Thoracic aorta (tissue), 2 donors: ENCODE data around the gene ADAD2. TPM values are rescaled to one million over a fixed set of nuclear protein-coding genes. Genes with fewer than 3 reads are reported as not detected.

Experiments
- ATAC-seq: fragments of 150-250 bp; one replicate; pipeline ENCODE4 v1.8.0; 2017; ENCODE audit warnings: low read depth; ENCODE audit not compliant: insufficient number of reproducible peaks, low FRiP score
- DNase-seq: peaks from one replicate; pipeline ENCODE4 v3.0.0-alpha.2; 2020; ENCODE audit warnings: low spot score
- H3K27ac ChIP-seq, 2 donors: fragments of 200-600 bp; sonication (generic); 1 replicate in 1 of 2; 2 replicates in 1 of 2; pipeline ENCODE4 v1.5.1; 2016; ENCODE audit warnings: mild to moderate bottlenecking in 2 of 2, moderate library complexity in 2 of 2
- H3K27me3 ChIP-seq: fragments of 200-600 bp; sonication (generic); replicated peaks from 2 replicates; pipeline ENCODE4 v1.6.0; 2016; ENCODE audit warnings: mild to moderate bottlenecking; ENCODE audit not compliant: insufficient read depth
- H3K36me3 ChIP-seq: fragments of 200-600 bp; sonication (generic); one replicate; pipeline ENCODE4 v1.5.1; 2016
- H3K4me1 ChIP-seq, 2 donors: fragments of 200-600 bp; sonication (generic); 1 replicate in 1 of 2; 2 replicates in 1 of 2; pipeline versions ENCODE4 v1.5.1 to v1.6.0; 2016; ENCODE audit warnings: low read depth in 2 of 2, mild to moderate bottlenecking in 1 of 2; ENCODE audit not compliant: control insufficient read depth in 1 of 2
- H3K4me3 ChIP-seq: fragments of 200-600 bp; sonication (generic); 2 replicates; pipeline ENCODE4 v1.5.1; 2016; ENCODE audit warnings: mild to moderate bottlenecking
- H3K9me3 ChIP-seq: fragments of 200-600 bp; sonication (generic); 2 replicates; pipeline ENCODE4 v1.5.1; 2016
- CTCF ChIP-seq: fragments of 200-600 bp; sonication (generic); IDR thresholded peaks from one replicate; pipeline ENCODE4 v1.5.1; 2019; ENCODE audit warnings: antibody characterized with exemption
- total RNA-seq, 2 donors: library from RNA; depleted of rRNA; stranded (reverse); fragments of >200 nt; gene quantifications; one replicate each; pipeline versions ENCODE4 v1.1.0 to v1.2.3, GENCODE V29; 2016

Gene ADAD2
- total RNA-seq, 2 donors from 2014 or later: not detected

- no peak for TF ChIP-seq CTCF
- Histone ChIP-seq H3K9me3 (no peaks in the 10 kb centered on the region), H3K4me3 (no peak overlapping the region), H3K4me1 (peaks cover 0 to 5% of the 10 kb centered on the region in 2 donors), H3K27ac (no peak overlapping the region), H3K27me3 (no peaks in the 10 kb centered on the region), H3K36me3 (no peaks in the 10 kb centered on the region)
- DNase-seq: no peak
- no peak for ATAC-seq
Measured at GRCh38 chr16:84218176-84218823, 27.3 kb downstream of the ADAD2 start.

- no peak for TF ChIP-seq CTCF
- Histone ChIP-seq H3K4me3 (no peak overlapping the region), H3K27me3 (no peaks in the 10 kb centered on the region), H3K27ac (no peak overlapping the region), H3K4me1 (peaks cover 0 to 5% of the 10 kb centered on the region in 2 donors), H3K36me3 (no peaks in the 10 kb centered on the region), H3K9me3 (no peaks in the 10 kb centered on the region)
- ATAC-seq (no peak), DNase-seq (no peak)
Measured at GRCh38 chr16:84218956-84219355, 28.0 kb downstream of the ADAD2 start.

- Histone ChIP-seq H3K4me1 (no peaks in the 10 kb centered on the region), H3K9me3 (no peaks in the 10 kb centered on the region), H3K27me3 (no peaks in the 10 kb centered on the region), H3K4me3 (no peak overlapping the region), H3K36me3 (no peaks in the 10 kb centered on the region), H3K27ac (no peak overlapping the region)
- DNase-seq: no peak
- TF ChIP-seq CTCF: no peak
- ATAC-seq: no peak
Measured at GRCh38 chr16:84220851-84221250, 29.9 kb downstream of the ADAD2 start.

- no peaks in the 10 kb centered on the region for H3K9me3 ChIP-seq
Measured at GRCh38 chr16:84223456-84223855, 32.5 kb downstream of the ADAD2 start.

GRCh38 chr16:84224554-84224953, 33.6 kb downstream of the ADAD2 start:
- Histone ChIP-seq H3K4me1 (peaks cover 12 to 18% of the 10 kb centered on the region in 2 donors), H3K9me3 (no peaks in the 10 kb centered on the region), H3K4me3 (no peak overlapping the region), H3K36me3 (no peaks in the 10 kb centered on the region), H3K27ac (no peak overlapping the region), H3K27me3 (no peaks in the 10 kb centered on the region)
- ATAC-seq (no peak), DNase-seq (no peak)
- TF ChIP-seq CTCF: no peak

More at GRCh38 chr16:84223456-84223855, 32.5 kb downstream of the ADAD2 start:
- DNase-seq: no peak
- no peaks in the 10 kb centered on the region for H3K27me3 ChIP-seq
- no peak overlapping the region for H3K27ac ChIP-seq
- peaks cover 8 to 12% of the 10 kb centered on the region in 2 donors for H3K4me1 ChIP-seq
- no peak overlapping the region for H3K4me3 ChIP-seq
- TF ChIP-seq CTCF: no peak
- no peaks in the 10 kb centered on the region for H3K36me3 ChIP-seq
- ATAC-seq: no peak
